Neural progenitor cell (in vitro differentiated cells): ENCODE data around the gene PAQR7. TPM values are rescaled to one million over a fixed set of nuclear protein-coding genes. Genes with fewer than 3 reads are reported as not detected.

Experiments used
- DNase-seq: peaks from one replicate; pipeline ENCODE4 v3.0.0-alpha.2; 2016; ENCODE audit warnings: low spot score
- H2AFZ ChIP-seq: fragments of 200-600 bp; sonication (generic); replicated peaks from 2 replicates; pipeline ENCODE4 v1.6.1; 2016; ENCODE audit warnings: antibody characterized with exemption
- H3F3A ChIP-seq: fragments of 200-600 bp; sonication (generic); 2 replicates; pipeline ENCODE4 v1.6.1; 2016; ENCODE audit warnings: antibody characterized with exemption, low read depth
- H3K27ac ChIP-seq: fragments of 200-600 bp; sonication (generic); 2 replicates; pipeline ENCODE4 v1.5.1; 2016; ENCODE audit warnings: mild to moderate bottlenecking
- H3K27me3 ChIP-seq: fragments of 200-600 bp; sonication (generic); 2 replicates; pipeline ENCODE4 v1.6.1; 2016; ENCODE audit warnings: mild to moderate bottlenecking, moderate library complexity
- H3K36me3 ChIP-seq: fragments of 200-600 bp; sonication (generic); 2 replicates; pipeline ENCODE4 v1.5.1; 2016
- H3K4me1 ChIP-seq: fragments of 200-600 bp; sonication (generic); 2 replicates; pipeline ENCODE4 v1.6.1; 2016; ENCODE audit warnings: mixed run types
- H3K4me2 ChIP-seq: fragments of 200-600 bp; sonication (generic); 2 replicates; pipeline ENCODE4 v1.6.1; 2016
- H3K4me3 ChIP-seq: fragments of 200-600 bp; sonication (generic); 2 replicates; pipeline ENCODE4 v1.5.1; 2016
- H3K79me2 ChIP-seq: fragments of 200-600 bp; sonication (generic); 2 replicates; pipeline ENCODE4 v1.6.1; 2016; ENCODE audit warnings: low read depth
- H3K9ac ChIP-seq: fragments of 200-600 bp; sonication (generic); 2 replicates; pipeline ENCODE4 v1.6.1; 2016
- H3K9me3 ChIP-seq: fragments of 200-600 bp; sonication (generic); 2 replicates; pipeline ENCODE4 v1.5.1; 2016; ENCODE audit warnings: low read depth
- H4K20me1 ChIP-seq: fragments of 200-600 bp; sonication (generic); 2 replicates; pipeline ENCODE4 v1.6.1; 2016; ENCODE audit warnings: low read depth
- H3K27ac Mint-ChIP-seq: 3 replicates; pipeline ENCODE4 v1.8.0; 2021; ENCODE audit warnings: mixed read lengths
- H3K27me3 Mint-ChIP-seq: 2 replicates; pipeline ENCODE4 v1.8.0; 2022; ENCODE audit warnings: low read depth, mild to moderate bottlenecking, inconsistent platforms, moderate library complexity, mixed read lengths; ENCODE audit not compliant: insufficient read depth
- H3K36me3 Mint-ChIP-seq: 3 replicates; pipeline ENCODE4 v1.8.0; 2021; ENCODE audit warnings: mixed read lengths
- H3K4me1 Mint-ChIP-seq: 3 replicates; pipeline ENCODE4 v1.8.0; 2021; ENCODE audit warnings: mixed read lengths
- H3K4me3 Mint-ChIP-seq: 3 replicates; pipeline ENCODE4 v1.8.0; 2021; ENCODE audit warnings: mild to moderate bottlenecking, moderate library complexity, mixed read lengths
- H3K9me3 Mint-ChIP-seq: 3 replicates; pipeline ENCODE4 v1.8.0; 2020; ENCODE audit warnings: mixed read lengths
- CTCF ChIP-seq: fragments of 200-600 bp; sonication (generic); IDR thresholded peaks from 2 replicates; pipeline ENCODE4 v1.5.1; 2017; ENCODE audit warnings: antibody characterized with exemption, mild to moderate bottlenecking
- EZH2 ChIP-seq: fragments of 200-600 bp; sonication (generic); IDR thresholded peaks from 2 replicates; pipeline ENCODE4 v1.6.1; 2017; ENCODE audit warnings: antibody characterized with exemption, mild to moderate bottlenecking, moderate library complexity
- EZH2phosphoT487 ChIP-seq: fragments of 200-600 bp; sonication (generic); IDR thresholded peaks from 2 replicates; pipeline ENCODE4 v1.6.1; 2017; ENCODE audit warnings: antibody characterized with exemption
- total RNA-seq: library from RNA; depleted of rRNA; stranded (reverse); fragments of >200 nt; gene quantifications from 2 replicates; pipeline ENCODE4 v1.2.3, GENCODE V29; 2015; ENCODE audit warnings: low replicate concordance

Gene PAQR7
- total RNA-seq, 1 donor from 2014 or later = 1.1 TPM

GRCh38 chr1:25848531-25848930 lies 27.0 kb downstream of the PAQR7 start:
- no peaks in the 10 kb centered on the region for H4K20me1 ChIP-seq
- no peak overlapping the region for H3K4me2 ChIP-seq
- no peaks in the 10 kb centered on the region for H3K27me3 ChIP-seq
- no peaks in the 10 kb centered on the region for H3K9me3 ChIP-seq
- DNase-seq = no peak
- Mint-ChIP-seq H3K4me1 (peaks cover 24% of the 10 kb centered on the region), H3K27me3 (no peaks in the 10 kb centered on the region), H3K4me3 (no peak overlapping the region), H3K27ac (peak overlapping the region; percentile 28), H3K9me3 (no peaks in the 10 kb centered on the region), H3K36me3 (no peaks in the 10 kb centered on the region)
- H3K27ac ChIP-seq = no peak overlapping the region
- H3K9ac ChIP-seq = no peak overlapping the region
- no peak overlapping the region for H2AFZ ChIP-seq
- H3K4me1 ChIP-seq = no peaks in the 10 kb centered on the region
- no peaks in the 10 kb centered on the region for H3K36me3 ChIP-seq
- H3K4me3 ChIP-seq = no peak overlapping the region
- H3F3A ChIP-seq = no peaks in the 10 kb centered on the region
- peaks cover 86% of the 10 kb centered on the region for H3K79me2 ChIP-seq
- TF ChIP-seq EZH2 = no peak
- TF ChIP-seq EZH2phosphoT487 = no peak
- TF ChIP-seq CTCF = no peak

- Histone ChIP-seq H3K4me3 (no peak overlapping the region), H3K27me3 (no peaks in the 10 kb centered on the region), H3K4me2 (no peak overlapping the region), H3K9ac (no peak overlapping the region), H2AFZ (no peak overlapping the region), H3K79me2 (peaks cover 85% of the 10 kb centered on the region), H3F3A (no peaks in the 10 kb centered on the region), H3K4me1 (no peaks in the 10 kb centered on the region), H4K20me1 (no peaks in the 10 kb centered on the region), H3K36me3 (no peaks in the 10 kb centered on the region), H3K9me3 (no peaks in the 10 kb centered on the region), H3K27ac (no peak overlapping the region)
- no peak for TF ChIP-seq CTCF
- TF ChIP-seq EZH2phosphoT487 = no peak
- TF ChIP-seq EZH2 = no peak
- DNase-seq = no peak
- H3K36me3 Mint-ChIP-seq = no peaks in the 10 kb centered on the region
- no peak overlapping the region for H3K4me3 Mint-ChIP-seq
- no peak overlapping the region for H3K27ac Mint-ChIP-seq
- H3K4me1 Mint-ChIP-seq = peaks cover 24% of the 10 kb centered on the region
- no peaks in the 10 kb centered on the region for H3K27me3 Mint-ChIP-seq
- H3K9me3 Mint-ChIP-seq = no peaks in the 10 kb centered on the region
Observed at GRCh38 chr1:25847929-25848328, 27.6 kb downstream of the PAQR7 start.

GRCh38 chr1:25845664-25846063 lies 29.8 kb downstream of the PAQR7 start:
- no peaks in the 10 kb centered on the region for H3K36me3 Mint-ChIP-seq
- H2AFZ ChIP-seq = no peak overlapping the region
- H3K4me2 ChIP-seq = no peak overlapping the region
- H3F3A ChIP-seq = no peaks in the 10 kb centered on the region
- no peak overlapping the region for H3K9ac ChIP-seq
- H3K9me3 Mint-ChIP-seq = no peaks in the 10 kb centered on the region
- H4K20me1 ChIP-seq = no peaks in the 10 kb centered on the region
- H3K4me3 ChIP-seq = no peak overlapping the region
- no peak for DNase-seq
- H3K27ac Mint-ChIP-seq = no peak overlapping the region
- H3K9me3 ChIP-seq = no peaks in the 10 kb centered on the region
- H3K27me3 Mint-ChIP-seq = no peaks in the 10 kb centered on the region
- no peaks in the 10 kb centered on the region for H3K36me3 ChIP-seq
- H3K27ac ChIP-seq = no peak overlapping the region
- H3K4me1 Mint-ChIP-seq = peaks cover 24% of the 10 kb centered on the region
- no peaks in the 10 kb centered on the region for H3K27me3 ChIP-seq
- H3K79me2 ChIP-seq = peaks cover 82% of the 10 kb centered on the region
- H3K4me3 Mint-ChIP-seq = no peak overlapping the region
- TF ChIP-seq CTCF (no peak), EZH2phosphoT487 (no peak), EZH2 (no peak)
- H3K4me1 ChIP-seq = no peaks in the 10 kb centered on the region
